SK-N-SH (cell line): ENCODE results near the gene ENOX1. TPM values are rescaled to one million over a fixed set of nuclear protein-coding genes. Genes with fewer than 3 reads are reported as not detected.

Experiments
- CTCF ChIA-PET: fragments of 300-600, 350-600 bp; formaldehyde crosslinking; extraction: SDS; loops from one replicate; lab custom pipeline; 2021; lab: Yijun Ruan, JAX
- POLR2A ChIA-PET: fragments of 350-600 bp; sonication (Branson Sonifier 250); formaldehyde crosslinking; extraction: SDS; loops from one replicate; lab custom pipeline; 2020; ENCODE audit warnings: antibody characterized with exemption, inconsistent platforms; lab: Yijun Ruan, JAX
- DNase-seq: peaks from one replicate; pipeline ENCODE4 v3.0.0; 2012
- H2AFZ ChIP-seq: fragments of 200-600 bp; sonication (generic); 2 replicates; pipeline ENCODE4 v1.8.1; 2016; ENCODE audit warnings: antibody characterized with exemption, mild to moderate bottlenecking, low read depth
- H3F3A ChIP-seq: fragments of 200-600 bp; sonication (generic); replicated peaks from 2 replicates; pipeline ENCODE3; 2016; ENCODE audit warnings: antibody characterized with exemption, mild to moderate bottlenecking; ENCODE audit not compliant: insufficient read depth
- H3K27ac ChIP-seq, 2 experiments: fragments of 200-500 bp in 1 of 2; fragments of 200-600 bp in 1 of 2; sonication (Bioruptor generic) in 1 of 2; sonication (generic), shearing (Covaris generic) in 1 of 2; 2 replicates each; pipeline versions ENCODE4 v1.5.1 to v1.6.1; 2014 to 2016; ENCODE audit warnings: low read depth in 2 of 2, inconsistent platforms in 1 of 2, low read length in 1 of 2, mild to moderate bottlenecking in 1 of 2, mixed read lengths in 1 of 2
- H3K27me3 ChIP-seq: fragments of 200-600 bp; sonication (generic), shearing (Covaris generic); 2 replicates; pipeline ENCODE4 v1.6.1; 2016; ENCODE audit warnings: mixed run types; ENCODE audit not compliant: insufficient read depth
- H3K36me3 ChIP-seq, 2 experiments: fragments of 200-500 bp in 1 of 2; fragments of 200-600 bp in 1 of 2; sonication (Bioruptor generic) in 1 of 2; sonication (generic) in 1 of 2; replicated peaks in 1 of 2; 2 replicates each; pipeline versions ENCODE3 to v1.5.1; 2014 to 2016; ENCODE audit warnings: low read length in 1 of 2, mild to moderate bottlenecking in 1 of 2; ENCODE audit not compliant: insufficient read depth in 2 of 2, control insufficient read depth in 1 of 2
- H3K4me1 ChIP-seq, 2 experiments: fragments of 200-500 bp in 1 of 2; fragments of 200-600 bp in 1 of 2; sonication (Bioruptor generic) in 1 of 2; sonication (generic), shearing (Covaris generic) in 1 of 2; 2 replicates each; pipeline versions ENCODE4 v1.5.1 to v1.6.1; 2014 to 2016; ENCODE audit warnings: low read depth in 1 of 2, low read length in 1 of 2, mixed run types in 1 of 2; ENCODE audit not compliant: insufficient read depth in 2 of 2, control insufficient read depth in 1 of 2
- H3K4me2 ChIP-seq: fragments of 200-600 bp; sonication (generic), shearing (Covaris generic); 2 replicates; pipeline ENCODE4 v1.6.1; 2017; ENCODE audit warnings: mixed run types
- H3K4me3 ChIP-seq, 2 experiments: fragments of 200-500 bp in 1 of 2; fragments of 200-600 bp in 1 of 2; sonication (Bioruptor generic) in 1 of 2; sonication (generic), shearing (Covaris generic) in 1 of 2; 2 replicates each; pipeline versions ENCODE4 v1.5.1 to v1.8.1; 2014 to 2016; ENCODE audit warnings: low read depth in 2 of 2, inconsistent platforms in 1 of 2, low read length in 1 of 2, mild to moderate bottlenecking in 1 of 2, mixed read lengths in 1 of 2, moderate library complexity in 1 of 2
- H3K79me2 ChIP-seq: fragments of 200-600 bp; sonication (generic); 2 replicates; pipeline ENCODE4 v1.8.1; 2017; ENCODE audit warnings: mild to moderate bottlenecking; ENCODE audit not compliant: insufficient read depth
- H3K9ac ChIP-seq: fragments of 200-600 bp; sonication (generic); 2 replicates; pipeline ENCODE4 v1.6.1; 2017; ENCODE audit warnings: mixed run types
- H3K9me2 ChIP-seq: fragments of 200-600 bp; sonication (generic); 2 replicates; pipeline ENCODE4 v1.6.1; 2017; ENCODE audit warnings: mixed run types
- H3K9me3 ChIP-seq: fragments of 200-600 bp; sonication (generic); 2 replicates; pipeline ENCODE4 v1.6.1; 2017; ENCODE audit warnings: mixed run types, mild to moderate bottlenecking, moderate library complexity
- H4K20me1 ChIP-seq: fragments of 200-600 bp; sonication (generic); 2 replicates; pipeline ENCODE4 v1.6.1; 2017; ENCODE audit warnings: mild to moderate bottlenecking, mixed run types; ENCODE audit not compliant: insufficient read depth
- CHD2 ChIP-seq: fragments of 150-350 bp; IDR thresholded peaks from 2 replicates; pipeline ENCODE4 v1.6.1; 2018; ENCODE audit warnings: low read length; ENCODE audit not compliant: partially characterized antibody
- EZH2phosphoT487 ChIP-seq: fragments of 200-600 bp; sonication (generic); IDR thresholded peaks from 2 replicates; pipeline ENCODE4 v1.6.1; 2017; ENCODE audit warnings: low read depth, mixed run types, mild to moderate bottlenecking, antibody characterized with exemption, moderate library complexity, borderline replicate concordance
- FOXM1 ChIP-seq: IDR thresholded peaks from 2 replicates; pipeline ENCODE4 v1.4.0; 2012; ENCODE audit warnings: low read depth, mild to moderate bottlenecking
- GABPA ChIP-seq: IDR thresholded peaks from 2 replicates; pipeline ENCODE4 v1.4.0; 2012; ENCODE audit warnings: low read depth, mild to moderate bottlenecking
- GATA2 ChIP-seq: sonication (generic); formaldehyde crosslinking; IDR thresholded peaks from 2 replicates; pipeline ENCODE4 v1.5.0; 2020; ENCODE audit warnings: mild to moderate bottlenecking, missing genetic modification reagents
- IRF3 ChIP-seq: fragments of 150-350 bp; IDR thresholded peaks from 2 replicates; pipeline ENCODE4 v1.6.1; 2016; ENCODE audit warnings: mild to moderate bottlenecking, low read depth, low read length
- JUND ChIP-seq: IDR thresholded peaks from 2 replicates; pipeline ENCODE4 v1.4.0; 2012
- MXI1 ChIP-seq: IDR thresholded peaks from 2 replicates; pipeline ENCODE4 v1.6.1; 2012; ENCODE audit warnings: mild to moderate bottlenecking, low read depth, low read length, improper control_type of control experiment
- NRF1 ChIP-seq: IDR thresholded peaks from 2 replicates; pipeline ENCODE4 v1.6.1; 2012; ENCODE audit warnings: low read depth, mild to moderate bottlenecking, low read length
- RCOR1 ChIP-seq: fragments of 150-350 bp; IDR thresholded peaks from 2 replicates; pipeline ENCODE4 v1.6.1; 2017; ENCODE audit warnings: antibody characterized with exemption, low read length
- RXRA ChIP-seq: IDR thresholded peaks from 2 replicates; pipeline ENCODE4 v1.4.0; 2012; ENCODE audit warnings: low read depth, mild to moderate bottlenecking, borderline replicate concordance
- SIN3A ChIP-seq: IDR thresholded peaks from 2 replicates; pipeline ENCODE4 v1.6.1; 2012; ENCODE audit warnings: low read depth, mild to moderate bottlenecking, low read length, moderate library complexity, borderline replicate concordance
- SMC3 ChIP-seq: IDR thresholded peaks from 2 replicates; pipeline ENCODE4 v1.6.1; 2012; ENCODE audit warnings: low read depth, low read length, improper control_type of control experiment
- USF1 ChIP-seq: IDR thresholded peaks from 2 replicates; pipeline ENCODE4 v1.4.0; 2012; ENCODE audit warnings: low read depth, borderline replicate concordance
- YY1 ChIP-seq: IDR thresholded peaks from 2 replicates; pipeline ENCODE4 v1.4.0; 2012; ENCODE audit warnings: low read depth, mild to moderate bottlenecking
- WGBS: methylation state at CpG from one replicate; pipeline ENCODE4 v1.1.6; 2017; ENCODE audit warnings: low lambda C conversion rate; 5-methylcytosine and 5-hydroxymethylcytosine counted together
- polyA plus RNA-seq, 3 experiments: library from polyadenylated mRNA; depleted of rRNA; stranded (reverse); fragments of >200 nt; gene quantifications; 2 replicates each; pipeline ENCODE4 v1.2.3, GENCODE V29; 2012
- TF ChIP-seq, protein P1 (sequence below): IDR thresholded peaks from 2 replicates; pipeline ENCODE4 v1.4.0; 2012; ENCODE audit warnings: low read depth, borderline replicate concordance

Gene ENOX1
- polyA plus RNA-seq, 1 of the 3 experiments (the other 2 are of a cell fraction) = 5.8 TPM

GRCh38 chr13:43441899-43442499 lies 344.8 kb downstream of the ENOX1 start:
- WGBS = 86% methylated on average over 8 of the region's 8 CpGs
- no peaks in the 10 kb centered on the region for H3K36me3 ChIP-seq
- H4K20me1 ChIP-seq = no peaks in the 10 kb centered on the region
- no peaks in the 10 kb centered on the region for H3K79me2 ChIP-seq
- no peaks in the 10 kb centered on the region; a peak in 1 of 4 replicates for H3K4me1 ChIP-seq
- no peak overlapping the region for H3K9ac ChIP-seq
- CTCF ChIA-PET = no interaction called here
- H2AFZ ChIP-seq = no peak overlapping the region
- no peak overlapping the region for H3K4me2 ChIP-seq
- H3K27ac ChIP-seq = no peak overlapping the region
- no peaks in the 10 kb centered on the region for H3K9me3 ChIP-seq
- POLR2A ChIA-PET = no interaction called here
- no peaks in the 10 kb centered on the region for H3K27me3 ChIP-seq
- no peak overlapping the region for H3K4me3 ChIP-seq
- no peaks in the 10 kb centered on the region for H3K9me2 ChIP-seq
- DNase-seq = no peak
- no peaks in the 10 kb centered on the region for H3F3A ChIP-seq
- TF ChIP-seq SIN3A (no peak), EZH2phosphoT487 (no peak)

DNA sequence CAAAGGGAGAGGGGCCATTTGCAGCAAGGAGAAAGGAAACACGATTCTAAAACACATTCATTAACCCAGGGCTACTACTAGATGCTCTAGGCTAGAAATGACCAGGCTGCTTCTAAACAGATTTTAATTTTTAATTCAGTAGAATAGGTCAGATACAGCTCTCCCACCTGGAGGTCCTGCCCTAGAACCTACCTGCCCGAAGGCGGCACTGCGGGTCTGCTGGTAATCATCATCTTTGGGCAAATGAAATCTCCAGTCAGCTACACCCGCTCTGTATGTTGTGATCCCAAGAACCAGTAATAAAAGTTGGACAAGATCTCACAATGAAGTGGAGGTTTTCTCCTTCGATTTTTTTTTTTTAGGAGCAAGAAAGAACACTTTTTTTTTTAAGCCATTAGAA lies 345.3 kb downstream of the ENOX1 start:
- Histone ChIP-seq H3K27me3 (no peaks in the 10 kb centered on the region), H3K9ac (no peak overlapping the region), H3K4me3 (no peak overlapping the region), H3K36me3 (no peaks in the 10 kb centered on the region), H3K79me2 (no peaks in the 10 kb centered on the region), H4K20me1 (no peaks in the 10 kb centered on the region), H3F3A (no peaks in the 10 kb centered on the region), H3K27ac (no peak overlapping the region), H3K4me2 (no peak overlapping the region), H3K9me3 (no peaks in the 10 kb centered on the region), H3K9me2 (no peaks in the 10 kb centered on the region), H3K4me1 (no peaks in the 10 kb centered on the region; a peak in 1 of 4 replicates), H2AFZ (no peak overlapping the region)
- ChIA-PET CTCF (no interaction called here), POLR2A (no interaction called here)
- DNase-seq = no peak
- WGBS = 79% methylated on average over 6 of the region's 6 CpGs
- TF ChIP-seq FOXM1 (no peak), RCOR1 (no peak), RXRA (no peak), GABPA (no peak), MXI1 (no peak), IRF3 (no peak)

GRCh38 chr13:43434191-43434590 lies 352.6 kb downstream of the ENOX1 start:
- ChIA-PET CTCF (interaction anchor here (1.0 kb wide), 1 partner anchor 23 kb away, joined by 3 read pairs; no protein-coding TSS in a partner anchor), POLR2A (no interaction called here)
- H3K4me3 ChIP-seq = no peak overlapping the region
- 93% methylated on average over 3 of the region's 3 CpGs for WGBS
- no peak overlapping the region for H3K27ac ChIP-seq
- H3K4me1 ChIP-seq = no peaks in the 10 kb centered on the region
- no peak for DNase-seq
- no peaks in the 10 kb centered on the region for H3K36me3 ChIP-seq
- H3K4me2 ChIP-seq = no peak overlapping the region
- H3K79me2 ChIP-seq = no peaks in the 10 kb centered on the region
- no peaks in the 10 kb centered on the region for H4K20me1 ChIP-seq
- H3K9ac ChIP-seq = no peak overlapping the region
- no peaks in the 10 kb centered on the region for H3K9me2 ChIP-seq
- H3K9me3 ChIP-seq = no peaks in the 10 kb centered on the region
- H3F3A ChIP-seq = no peaks in the 10 kb centered on the region
- no peaks in the 10 kb centered on the region for H3K27me3 ChIP-seq
- no peak overlapping the region for H2AFZ ChIP-seq
- TF ChIP-seq, protein P1, sequence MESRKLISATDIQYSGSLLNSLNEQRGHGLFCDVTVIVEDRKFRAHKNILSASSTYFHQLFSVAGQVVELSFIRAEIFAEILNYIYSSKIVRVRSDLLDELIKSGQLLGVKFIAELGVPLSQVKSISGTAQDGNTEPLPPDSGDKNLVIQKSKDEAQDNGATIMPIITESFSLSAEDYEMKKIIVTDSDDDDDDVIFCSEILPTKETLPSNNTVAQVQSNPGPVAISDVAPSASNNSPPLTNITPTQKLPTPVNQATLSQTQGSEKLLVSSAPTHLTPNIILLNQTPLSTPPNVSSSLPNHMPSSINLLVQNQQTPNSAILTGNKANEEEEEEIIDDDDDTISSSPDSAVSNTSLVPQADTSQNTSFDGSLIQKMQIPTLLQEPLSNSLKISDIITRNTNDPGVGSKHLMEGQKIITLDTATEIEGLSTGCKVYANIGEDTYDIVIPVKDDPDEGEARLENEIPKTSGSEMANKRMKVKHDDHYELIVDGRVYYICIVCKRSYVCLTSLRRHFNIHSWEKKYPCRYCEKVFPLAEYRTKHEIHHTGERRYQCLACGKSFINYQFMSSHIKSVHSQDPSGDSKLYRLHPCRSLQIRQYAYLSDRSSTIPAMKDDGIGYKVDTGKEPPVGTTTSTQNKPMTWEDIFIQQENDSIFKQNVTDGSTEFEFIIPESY = no peak
- TF ChIP-seq IRF3 (no peak), FOXM1 (no peak), SMC3 (no peak), NRF1 (no peak), USF1 (no peak), GATA2 (CRISPR knock-in tag) (no peak), CHD2 (no peak), JUND (no peak), YY1 (no peak)
